K562 (cell line): ENCODE results near the gene SMAD3. TPM values are rescaled to one million over a fixed set of nuclear protein-coding genes. Genes with fewer than 3 reads are reported as not detected.

ENCODE experiments used
- C11orf30 ChIP-seq: fragments of 450-650 bp; IDR thresholded peaks from 2 replicates; pipeline ENCODE4 v1.6.1; 2016; ENCODE audit warnings: low read depth, mild to moderate bottlenecking
- CREB1 ChIP-seq, 2 experiments: sonication (generic) in 1 of 2; formaldehyde crosslinking in 1 of 2; IDR thresholded peaks; 2 replicates each; pipeline versions ENCODE4 v1.6.1 to v1.8.0; 2012 to 2022; ENCODE audit warnings: inconsistent platforms in 1 of 2, mild to moderate bottlenecking in 1 of 2, missing genetic modification reagents in 1 of 2, moderate library complexity in 1 of 2
- MAFG ChIP-seq: fragments of 450-650 bp; conservative IDR thresholded peaks from 2 replicates; pipeline ENCODE4 v1.6.1; 2016; ENCODE audit warnings: missing genetic modification characterization, missing compliant biosample characterization
- MAFK ChIP-seq: IDR thresholded peaks from 2 replicates; pipeline ENCODE4 v1.6.1; 2011; ENCODE audit warnings: low read length, improper control_type of control experiment
- MIER1 ChIP-seq: fragments of 450-650 bp; IDR thresholded peaks from 2 replicates; pipeline ENCODE4 v1.6.1; 2016; ENCODE audit warnings: antibody characterized with exemption, mild to moderate bottlenecking, low read depth
- RERE ChIP-seq: sonication (generic); formaldehyde crosslinking; IDR thresholded peaks from 2 replicates; pipeline ENCODE4 v1.8.0; 2023; ENCODE audit warnings: missing genetic modification reagents, mild to moderate bottlenecking, borderline replicate concordance
- SREBF1 ChIP-seq: fragments of 150-350 bp; IDR thresholded peaks from 2 replicates; pipeline ENCODE4 v1.6.1; 2014; ENCODE audit warnings: antibody characterized with exemption, low read depth, low read length, borderline replicate concordance
- ZNF174 ChIP-seq: fragments of 250-450 bp; sonication (Bioruptor Pico); IDR thresholded peaks from 2 replicates; pipeline ENCODE4 v1.4.0; 2020; ENCODE audit warnings: mild to moderate bottlenecking
- ZNF655 ChIP-seq: fragments of 250-450 bp; sonication (Bioruptor Pico); IDR thresholded peaks from 2 replicates; pipeline ENCODE4 v1.5.0; 2021
- polyA plus RNA-seq, 8 experiments: library from polyadenylated mRNA; depleted of rRNA in 4 of 8; stranded (reverse) in 5 of 8; unstranded in 3 of 8; fragments of >200 nt; fragmentation: Nextera tagmentation in 2 of 8; fragmentation: Illumina TruSeq in 1 of 8; extraction: Ambion mirVana in 2 of 8; extraction: Trizol in 1 of 8; gene quantifications; 2 replicates each; pipeline versions ENCODE4 v1.2.1 to v1.2.3, GENCODE V29; 2011 to 2014; ENCODE audit warnings: inconsistent platforms in 1 of 8, missing spikeins in 1 of 8
- total RNA-seq, 7 experiments: library from RNA; depleted of rRNA in 6 of 7; stranded (reverse); fragments of >200 nt in 6 of 7; fragmentation: Illumina TruSeq in 2 of 7; extraction: Trizol in 2 of 7; gene quantifications; 2 replicates each; pipeline versions ENCODE4 v1.2.1 to v1.2.3, GENCODE V29; 2011 to 2021; ENCODE audit warnings: low replicate concordance in 1 of 7
- TF ChIP-seq, protein P1 (sequence below): fragments of 450-650 bp; IDR thresholded peaks from 2 replicates; pipeline ENCODE4 v1.6.1; 2017; ENCODE audit warnings: antibody characterized with exemption, mild to moderate bottlenecking

SMAD3 gene
- total and polyA plus RNA-seq, 9 of the 15 experiments (the other 6 are each of a cell fraction or from before 2014, with no cell fraction given): 4.3 to 39.2 (median 11.1) TPM

- TF ChIP-seq, protein P1, sequence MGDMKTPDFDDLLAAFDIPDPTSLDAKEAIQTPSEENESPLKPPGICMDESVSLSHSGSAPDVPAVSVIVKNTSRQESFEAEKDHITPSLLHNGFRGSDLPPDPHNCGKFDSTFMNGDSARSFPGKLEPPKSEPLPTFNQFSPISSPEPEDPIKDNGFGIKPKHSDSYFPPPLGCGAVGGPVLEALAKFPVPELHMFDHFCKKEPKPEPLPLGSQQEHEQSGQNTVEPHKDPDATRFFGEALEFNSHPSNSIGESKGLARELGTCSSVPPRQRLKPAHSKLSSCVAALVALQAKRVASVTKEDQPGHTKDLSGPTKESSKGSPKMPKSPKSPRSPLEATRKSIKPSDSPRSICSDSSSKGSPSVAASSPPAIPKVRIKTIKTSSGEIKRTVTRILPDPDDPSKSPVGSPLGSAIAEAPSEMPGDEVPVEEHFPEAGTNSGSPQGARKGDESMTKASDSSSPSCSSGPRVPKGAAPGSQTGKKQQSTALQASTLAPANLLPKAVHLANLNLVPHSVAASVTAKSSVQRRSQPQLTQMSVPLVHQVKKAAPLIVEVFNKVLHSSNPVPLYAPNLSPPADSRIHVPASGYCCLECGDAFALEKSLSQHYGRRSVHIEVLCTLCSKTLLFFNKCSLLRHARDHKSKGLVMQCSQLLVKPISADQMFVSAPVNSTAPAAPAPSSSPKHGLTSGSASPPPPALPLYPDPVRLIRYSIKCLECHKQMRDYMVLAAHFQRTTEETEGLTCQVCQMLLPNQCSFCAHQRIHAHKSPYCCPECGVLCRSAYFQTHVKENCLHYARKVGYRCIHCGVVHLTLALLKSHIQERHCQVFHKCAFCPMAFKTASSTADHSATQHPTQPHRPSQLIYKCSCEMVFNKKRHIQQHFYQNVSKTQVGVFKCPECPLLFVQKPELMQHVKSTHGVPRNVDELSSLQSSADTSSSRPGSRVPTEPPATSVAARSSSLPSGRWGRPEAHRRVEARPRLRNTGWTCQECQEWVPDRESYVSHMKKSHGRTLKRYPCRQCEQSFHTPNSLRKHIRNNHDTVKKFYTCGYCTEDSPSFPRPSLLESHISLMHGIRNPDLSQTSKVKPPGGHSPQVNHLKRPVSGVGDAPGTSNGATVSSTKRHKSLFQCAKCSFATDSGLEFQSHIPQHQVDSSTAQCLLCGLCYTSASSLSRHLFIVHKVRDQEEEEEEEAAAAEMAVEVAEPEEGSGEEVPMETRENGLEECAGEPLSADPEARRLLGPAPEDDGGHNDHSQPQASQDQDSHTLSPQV: no peak
- TF ChIP-seq ZNF655 (CRISPR knock-in tag) (no peak), MIER1 (no peak), C11orf30 (peak; percentile 89), SREBF1 (no peak), MAFG (tag) (peak; percentile 83), MAFK (peak; percentile 91), ZNF174 (CRISPR knock-in tag) (no peak), RERE (CRISPR knock-in tag) (no peak), CREB1 (IDR thresholded peaks at IDR 0.05) (no peak), CREB1 (CRISPR knock-in tag; IDR thresholded peaks at IDR 0.05) (no peak)
Observed at GRCh38 chr15:67210555-67211168, 145.3 kb downstream of the SMAD3 start (continued).
